GM10248 (cell line): ENCODE data around the gene FITM2.

ENCODE experiments used
- CTCF ChIA-PET: fragments of 300-600 bp; sonication (Branson Sonifier 250); formaldehyde crosslinking; extraction: SDS; loops from one replicate; lab custom pipeline; 2021; ENCODE audit warnings: antibody characterized with exemption; lab: Yijun Ruan, JAX
- POLR2A ChIA-PET: fragments of 350-650 bp; sonication (Branson Sonifier 250); formaldehyde crosslinking; extraction: SDS; loops from one replicate; lab custom pipeline; 2020; ENCODE audit warnings: antibody characterized with exemption; lab: Yijun Ruan, JAX
- DNase-seq: peaks from one replicate; pipeline ENCODE4 v3.0.0; 2012; ENCODE audit errors: extremely low spot score
- TF ChIP-seq, protein P1 (sequence below): IDR thresholded peaks from 2 replicates; pipeline ENCODE4 v1.5.1; 2012; ENCODE audit warnings: mild to moderate bottlenecking, low read depth; ENCODE audit errors: extremely low read depth, missing control alignments, control extremely low read depth

Gene FITM2

DNA sequence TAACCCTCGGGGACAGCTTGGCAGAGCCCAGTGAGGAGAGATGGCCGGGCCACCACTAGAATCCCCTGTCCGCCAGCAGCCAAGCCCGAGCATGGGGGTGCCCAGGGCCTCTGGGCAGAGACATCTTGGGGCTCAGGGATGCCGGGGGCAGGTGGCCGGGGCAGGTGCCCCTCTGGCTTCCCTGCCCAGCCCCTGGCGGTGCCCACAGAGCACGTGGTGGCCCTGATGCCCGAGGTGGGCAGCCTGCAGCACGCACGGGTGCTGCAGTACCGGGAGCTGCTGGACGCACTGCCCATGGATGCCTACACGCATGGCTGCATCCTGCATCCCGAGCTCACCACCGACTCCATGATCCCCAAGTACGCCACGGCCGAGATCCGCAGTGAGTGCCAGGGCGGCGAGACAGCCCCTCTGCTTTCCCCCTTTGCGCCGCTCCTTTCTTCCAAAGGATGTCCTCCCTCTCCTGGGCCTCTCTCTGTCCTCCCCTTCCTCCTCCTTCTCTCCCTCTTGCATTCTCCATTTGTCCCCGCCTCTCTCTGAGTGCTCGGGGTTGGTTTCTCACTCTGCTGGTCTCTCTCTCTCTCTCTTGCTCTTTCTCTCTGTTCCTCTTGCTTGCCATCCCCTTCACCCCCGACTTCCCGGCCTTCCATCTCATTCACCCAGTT lies 52.6 kb downstream of the FITM2 start:
- TF ChIP-seq, protein P1, sequence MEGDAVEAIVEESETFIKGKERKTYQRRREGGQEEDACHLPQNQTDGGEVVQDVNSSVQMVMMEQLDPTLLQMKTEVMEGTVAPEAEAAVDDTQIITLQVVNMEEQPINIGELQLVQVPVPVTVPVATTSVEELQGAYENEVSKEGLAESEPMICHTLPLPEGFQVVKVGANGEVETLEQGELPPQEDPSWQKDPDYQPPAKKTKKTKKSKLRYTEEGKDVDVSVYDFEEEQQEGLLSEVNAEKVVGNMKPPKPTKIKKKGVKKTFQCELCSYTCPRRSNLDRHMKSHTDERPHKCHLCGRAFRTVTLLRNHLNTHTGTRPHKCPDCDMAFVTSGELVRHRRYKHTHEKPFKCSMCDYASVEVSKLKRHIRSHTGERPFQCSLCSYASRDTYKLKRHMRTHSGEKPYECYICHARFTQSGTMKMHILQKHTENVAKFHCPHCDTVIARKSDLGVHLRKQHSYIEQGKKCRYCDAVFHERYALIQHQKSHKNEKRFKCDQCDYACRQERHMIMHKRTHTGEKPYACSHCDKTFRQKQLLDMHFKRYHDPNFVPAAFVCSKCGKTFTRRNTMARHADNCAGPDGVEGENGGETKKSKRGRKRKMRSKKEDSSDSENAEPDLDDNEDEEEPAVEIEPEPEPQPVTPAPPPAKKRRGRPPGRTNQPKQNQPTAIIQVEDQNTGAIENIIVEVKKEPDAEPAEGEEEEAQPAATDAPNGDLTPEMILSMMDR: no peak
- DNase-seq: no peak
- POLR2A ChIA-PET: no interaction called here
- CTCF ChIA-PET: no interaction called here

DNA sequence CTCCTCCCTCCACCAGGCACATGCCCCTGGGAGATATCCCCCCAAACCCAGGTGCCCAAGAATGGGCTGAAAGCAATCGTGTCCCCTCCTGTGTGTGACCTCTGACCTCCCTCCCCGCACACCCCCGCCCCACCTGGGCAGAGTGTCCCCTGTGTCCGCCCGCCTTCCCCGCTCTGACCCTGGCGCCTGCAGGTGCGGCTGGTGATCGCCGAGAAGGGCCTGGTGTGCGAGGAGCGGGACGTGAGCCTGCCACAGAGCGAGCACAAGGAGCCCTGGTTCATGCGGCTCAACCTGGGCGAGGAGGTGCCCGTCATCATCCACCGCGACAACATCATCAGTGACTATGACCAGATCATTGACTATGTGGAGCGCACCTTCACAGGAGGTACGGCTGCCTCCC lies 54.0 kb downstream of the FITM2 start:
- TF ChIP-seq, protein P1: no peak
- CTCF ChIA-PET: no interaction called here
- POLR2A ChIA-PET: no interaction called here
- no peak for DNase-seq

DNA sequence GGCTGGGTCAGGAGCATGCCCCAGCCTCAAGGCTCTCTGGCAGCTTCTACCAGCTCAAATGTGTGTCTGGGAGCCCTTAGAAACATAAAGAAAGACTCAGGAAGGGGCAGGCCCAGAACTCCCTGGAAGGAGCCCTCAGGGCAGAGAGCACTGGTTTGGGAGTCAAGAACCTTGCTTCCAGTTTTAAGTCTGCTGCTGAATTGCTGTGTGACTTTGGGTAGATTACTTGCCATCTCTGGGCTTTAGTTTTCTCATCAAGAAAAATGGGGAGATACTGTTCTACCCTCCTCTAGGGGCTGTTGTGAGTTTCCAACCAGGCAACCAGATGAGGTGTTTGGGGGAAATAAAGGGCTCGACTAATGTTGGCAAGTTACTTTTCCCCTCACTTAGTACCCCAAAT lies 55.1 kb downstream of the FITM2 start:
- ChIA-PET POLR2A (no interaction called here), CTCF (interaction anchor here (2.1 kb wide), 1 partner anchor 37 kb away, joined by 5 read pairs; no protein-coding TSS in a partner anchor)
- DNase-seq: no peak
- TF ChIP-seq, protein P1: no peak

DNA sequence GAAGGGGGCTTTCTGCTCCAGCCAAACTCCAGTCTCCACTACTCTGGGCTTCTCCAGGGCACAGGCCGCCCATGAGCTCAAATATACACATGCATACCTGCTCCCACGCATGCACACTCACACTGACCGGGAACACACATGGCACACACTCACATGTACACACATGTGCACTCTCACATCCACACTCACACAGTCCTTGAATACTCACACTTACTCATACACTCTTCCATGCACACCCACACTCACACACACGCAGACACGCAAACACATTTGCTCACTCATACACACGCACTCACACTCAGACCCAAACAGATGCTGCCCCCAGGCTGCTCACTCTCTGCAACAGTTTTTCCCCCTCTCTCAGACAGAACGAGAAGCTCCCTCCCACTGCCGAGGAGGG lies 56.9 kb downstream of the FITM2 start:
- CTCF ChIA-PET: interaction anchor here (1.9 to 2.1 kb wide), 2 partner anchors 35 to 37 kb away, joined by 5 to 8 read pairs; no protein-coding TSS in a partner anchor
- POLR2A ChIA-PET: no interaction called here
- DNase-seq: no peak
- TF ChIP-seq, protein P1: no peak

DNA sequence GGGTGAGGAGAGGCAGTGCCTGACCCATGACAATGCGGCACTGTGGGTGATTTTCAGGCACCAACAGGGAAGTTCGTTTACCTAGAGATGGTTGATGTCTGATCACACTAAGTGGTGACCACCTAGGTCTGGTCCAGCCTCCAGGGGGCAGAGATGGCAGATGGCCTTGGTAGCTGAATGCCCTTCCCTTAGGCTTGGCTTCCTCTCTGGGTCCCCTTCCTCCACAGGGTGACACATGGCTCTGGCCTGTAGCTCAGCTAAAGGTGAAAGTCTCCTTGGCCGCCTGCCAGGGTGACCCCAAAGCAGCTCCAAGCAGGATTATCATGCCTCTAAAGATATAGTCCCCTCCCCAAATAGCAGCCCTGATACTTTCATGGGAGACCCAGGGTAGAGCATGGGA lies 57.5 kb downstream of the FITM2 start:
- TF ChIP-seq, protein P1: no peak
- no peak for DNase-seq
- ChIA-PET CTCF (interaction anchor here (1.9 kb wide), 1 partner anchor 37 kb away, joined by 8 read pairs; no protein-coding TSS in a partner anchor), POLR2A (no interaction called here)
